Esophagus muscularis mucosa (tissue), 3 donors: ENCODE measurements around the gene USP10.

Experiments
- EP300 ChIP-seq: sonication (generic); formaldehyde crosslinking; IDR thresholded peaks from one replicate; pipeline ENCODE4 v1.6.1; 2017; ENCODE audit warnings: antibody characterized with exemption
- POLR2AphosphoS5 ChIP-seq, 2 donors: sonication (generic); formaldehyde crosslinking; IDR thresholded peaks; one replicate each; pipeline ENCODE4 v1.6.1; 2017; ENCODE audit warnings: antibody characterized with exemption in 2 of 2

DNA sequence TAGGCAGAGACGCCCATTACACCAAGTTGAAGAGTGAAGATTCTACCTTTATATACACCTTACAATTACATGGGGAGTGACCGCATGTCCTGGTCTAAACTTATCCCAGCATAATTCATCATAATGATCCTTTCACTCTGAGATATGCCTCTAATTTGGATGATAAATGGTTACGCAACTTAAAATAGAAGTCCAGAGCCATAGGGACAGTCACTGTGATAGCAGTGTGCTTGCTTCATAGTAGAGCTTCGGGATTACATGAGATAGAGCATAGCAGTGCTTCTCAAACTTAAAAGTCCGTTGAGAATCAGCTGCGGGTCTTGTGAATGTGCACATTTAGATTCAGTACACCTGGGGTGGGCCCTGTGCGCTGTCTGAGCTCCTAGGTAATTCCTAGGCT is 16.9 kb downstream of the USP10 start:
- TF ChIP-seq POLR2AphosphoS5 (IDR thresholded peaks at IDR 0.05) (no peak), EP300 (no peak)
